ENCODE data around the gene BANP. TPM values are rescaled to one million over a fixed set of nuclear protein-coding genes. Genes with fewer than 3 reads are reported as not detected.
A peak's percentile ranks its signal among the peaks of the same experiment; 100 is the strongest.

Gene BANP
- total and polyA plus RNA-seq, 2 experiments from 2014 or later, result 14.8 TPM

- H4K20me1 ChIP-seq (ENCODE audit: insufficient read depth), result no peaks in the 10 kb centered on the region
- WGBS, 2 experiments (ENCODE audit: low coverage in 1 of 2, low lambda C conversion rate in 2 of 2, missing lambda C conversion rate in 2 of 2), result 50 to 64% methylated on average over 5 of the region's 5 CpGs
- DNase-seq, result no peak
- H3F3A ChIP-seq (ENCODE audit: insufficient read depth), result no peaks in the 10 kb centered on the region
- no peak overlapping the region for H3K9ac ChIP-seq
- no peaks in the 10 kb centered on the region for H3K4me1 ChIP-seq (ENCODE audit: insufficient read depth)
- no peaks in the 10 kb centered on the region for H3K27me3 ChIP-seq (replicated peaks; ENCODE audit: insufficient read depth)
- in situ Hi-C loops (cut with MboI), result no loop called here
- H3K9me2 ChIP-seq (ENCODE audit: insufficient read depth), result no peaks in the 10 kb centered on the region
- no peak overlapping the region for H2AFZ ChIP-seq
- TF ChIP-seq EZH2phosphoT487 (IDR thresholded peaks at IDR 0.05; ENCODE audit: insufficient read depth, low read depth) (no peak), EZH2 (IDR thresholded peaks at IDR 0.05; ENCODE audit: insufficient read depth, poor library complexity, severe bottlenecking) (no peak)
- H3K36me3 ChIP-seq (ENCODE audit: low read depth), result no peaks in the 10 kb centered on the region
- H3K4me2 ChIP-seq (ENCODE audit: unreplicated experiment), result no peak overlapping the region
- H3K4me3 ChIP-seq, result no peak overlapping the region
- H3K27ac ChIP-seq, result no peak overlapping the region
- H3K79me2 ChIP-seq (ENCODE audit: insufficient read depth), result no peaks in the 10 kb centered on the region
- no peaks in the 10 kb centered on the region for H3K9me3 ChIP-seq (ENCODE audit: low read depth)
Measured at GRCh38 chr16:87942680-87943079, 8.6 kb upstream of the BANP start.

- H3K9me3 ChIP-seq (ENCODE audit: low read depth), result no peaks in the 10 kb centered on the region
- 31 to 32% methylated on average over 22 of the region's 22 CpGs for WGBS, 2 experiments (ENCODE audit: low coverage in 1 of 2, low lambda C conversion rate in 2 of 2, missing lambda C conversion rate in 2 of 2)
- DNase-seq, result peak; percentile 58
- in situ Hi-C loops (cut with MboI), result no loop called here
- no peaks in the 10 kb centered on the region for H3K36me3 ChIP-seq (ENCODE audit: low read depth)
- H4K20me1 ChIP-seq (ENCODE audit: insufficient read depth), result no peaks in the 10 kb centered on the region
- TF ChIP-seq EZH2 (IDR thresholded peaks at IDR 0.05; ENCODE audit: insufficient read depth, poor library complexity, severe bottlenecking), result no peak
- TF ChIP-seq EZH2phosphoT487 (IDR thresholded peaks at IDR 0.05; ENCODE audit: insufficient read depth, low read depth), result no peak
- no peak overlapping the region for H3K27ac ChIP-seq
- H3F3A ChIP-seq (ENCODE audit: insufficient read depth), result no peaks in the 10 kb centered on the region
- H3K27me3 ChIP-seq (replicated peaks; ENCODE audit: insufficient read depth), result no peaks in the 10 kb centered on the region
- no peak overlapping the region for H3K4me2 ChIP-seq (ENCODE audit: unreplicated experiment)
- no peaks in the 10 kb centered on the region for H3K9me2 ChIP-seq (ENCODE audit: insufficient read depth)
- H2AFZ ChIP-seq, result no peak overlapping the region; the same call in 1 of the 2 replicates
- H3K4me1 ChIP-seq (ENCODE audit: insufficient read depth), result no peaks in the 10 kb centered on the region
- H3K9ac ChIP-seq, result no peak overlapping the region
- H3K79me2 ChIP-seq (ENCODE audit: insufficient read depth), result no peaks in the 10 kb centered on the region
- H3K4me3 ChIP-seq, result no peak overlapping the region
Measured at GRCh38 chr16:87945351-87946042, 5.7 kb upstream of the BANP start.

GRCh38 chr16:87946596-87947347, 4.5 kb upstream of the BANP start:
- Histone ChIP-seq H3F3A (ENCODE audit: insufficient read depth) (no peaks in the 10 kb centered on the region), H3K79me2 (ENCODE audit: insufficient read depth) (peaks cover 2% of the 10 kb centered on the region), H3K4me2 (ENCODE audit: unreplicated experiment) (no peak overlapping the region), H3K4me1 (ENCODE audit: insufficient read depth) (no peaks in the 10 kb centered on the region), H4K20me1 (ENCODE audit: insufficient read depth) (no peaks in the 10 kb centered on the region), H3K27me3 (replicated peaks; ENCODE audit: insufficient read depth) (no peaks in the 10 kb centered on the region), H2AFZ (no peak overlapping the region), H3K4me3 (no peak overlapping the region), H3K9ac (no peak overlapping the region), H3K36me3 (ENCODE audit: low read depth) (no peaks in the 10 kb centered on the region), H3K9me2 (ENCODE audit: insufficient read depth) (no peaks in the 10 kb centered on the region), H3K27ac (no peak overlapping the region), H3K9me3 (ENCODE audit: low read depth) (no peaks in the 10 kb centered on the region)
- TF ChIP-seq EZH2 (IDR thresholded peaks at IDR 0.05; ENCODE audit: insufficient read depth, poor library complexity, severe bottlenecking) (no peak), EZH2phosphoT487 (IDR thresholded peaks at IDR 0.05; ENCODE audit: insufficient read depth, low read depth) (no peak)
- in situ Hi-C loops (cut with MboI), result no loop called here
- DNase-seq, result no peak
- WGBS, 2 experiments (ENCODE audit: low coverage in 1 of 2, low lambda C conversion rate in 2 of 2, missing lambda C conversion rate in 2 of 2), result 73 to 78% methylated on average over 14 of the region's 14 CpGs

- Histone ChIP-seq H3K27ac (no peak overlapping the region), H3K9ac (no peak overlapping the region), H3K4me3 (no peak overlapping the region), H3K9me3 (ENCODE audit: low read depth) (no peaks in the 10 kb centered on the region), H3K79me2 (ENCODE audit: insufficient read depth) (peaks cover 10% of the 10 kb centered on the region), H3K4me2 (ENCODE audit: unreplicated experiment) (no peak overlapping the region), H2AFZ (no peak overlapping the region), H3F3A (ENCODE audit: insufficient read depth) (no peaks in the 10 kb centered on the region), H3K4me1 (ENCODE audit: insufficient read depth) (peaks cover 3% of the 10 kb centered on the region), H3K9me2 (ENCODE audit: insufficient read depth) (no peaks in the 10 kb centered on the region), H4K20me1 (ENCODE audit: insufficient read depth) (no peaks in the 10 kb centered on the region), H3K36me3 (ENCODE audit: low read depth) (no peaks in the 10 kb centered on the region), H3K27me3 (replicated peaks; ENCODE audit: insufficient read depth) (no peaks in the 10 kb centered on the region)
- TF ChIP-seq EZH2phosphoT487 (IDR thresholded peaks at IDR 0.05; ENCODE audit: insufficient read depth, low read depth) (no peak), EZH2 (IDR thresholded peaks at IDR 0.05; ENCODE audit: insufficient read depth, poor library complexity, severe bottlenecking) (no peak)
- no peak for DNase-seq
- in situ Hi-C loops (cut with MboI), result no loop called here
- WGBS, 2 experiments (ENCODE audit: low coverage in 1 of 2, low lambda C conversion rate in 2 of 2, missing lambda C conversion rate in 2 of 2), result 74% methylated on average over 22 of the region's 22 CpGs
Measured at GRCh38 chr16:87947356-87948118, 3.7 kb upstream of the BANP start.

Data from GM23248 (cell line).